ENCODE measurements around the gene JAG1. TPM values are rescaled to one million over a fixed set of nuclear protein-coding genes. Genes with fewer than 3 reads are reported as not detected.

The JAG1 gene
- polyA plus RNA-seq, 1 experiment = 13.5 TPM

DNA sequence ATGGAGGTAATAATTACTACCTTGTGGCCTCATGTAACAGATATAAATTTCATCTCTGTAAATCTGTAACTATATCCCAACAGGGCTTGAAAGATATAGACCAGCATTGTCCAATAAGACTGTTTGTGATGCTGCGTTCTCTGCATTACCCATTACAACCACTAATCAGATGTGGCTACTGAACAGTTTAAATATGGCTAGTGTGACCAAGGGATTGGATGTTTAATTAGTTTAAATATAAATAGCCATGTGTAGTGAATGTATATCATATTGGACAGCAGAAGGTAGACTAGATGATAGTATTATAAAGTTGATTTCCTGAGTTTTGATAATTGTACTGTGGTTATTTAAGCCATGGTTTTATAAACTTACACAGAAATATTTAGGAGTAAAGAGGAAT is 27.8 kb upstream of the JAG1 start:
- Histone ChIP-seq H3K9me3 (ENCODE audit: control insufficient read depth, insufficient read depth, low read length) (peaks cover 2% of the 10 kb centered on the region; the same call in 1 of the 2 replicates), H3K4me3 (ENCODE audit: low read depth, low read length) (no peak overlapping the region), H3K27ac (ENCODE audit: low read depth, low read length) (no peak overlapping the region), H3K27me3 (ENCODE audit: control insufficient read depth, insufficient read depth, low read length) (no peaks in the 10 kb centered on the region)
- no peak for DNase-seq (ENCODE audit: low read depth, low spot score)
- ChIA-PET POLR2A (no interaction called here), CTCF (no interaction called here)
- TF ChIP-seq, protein P1, sequence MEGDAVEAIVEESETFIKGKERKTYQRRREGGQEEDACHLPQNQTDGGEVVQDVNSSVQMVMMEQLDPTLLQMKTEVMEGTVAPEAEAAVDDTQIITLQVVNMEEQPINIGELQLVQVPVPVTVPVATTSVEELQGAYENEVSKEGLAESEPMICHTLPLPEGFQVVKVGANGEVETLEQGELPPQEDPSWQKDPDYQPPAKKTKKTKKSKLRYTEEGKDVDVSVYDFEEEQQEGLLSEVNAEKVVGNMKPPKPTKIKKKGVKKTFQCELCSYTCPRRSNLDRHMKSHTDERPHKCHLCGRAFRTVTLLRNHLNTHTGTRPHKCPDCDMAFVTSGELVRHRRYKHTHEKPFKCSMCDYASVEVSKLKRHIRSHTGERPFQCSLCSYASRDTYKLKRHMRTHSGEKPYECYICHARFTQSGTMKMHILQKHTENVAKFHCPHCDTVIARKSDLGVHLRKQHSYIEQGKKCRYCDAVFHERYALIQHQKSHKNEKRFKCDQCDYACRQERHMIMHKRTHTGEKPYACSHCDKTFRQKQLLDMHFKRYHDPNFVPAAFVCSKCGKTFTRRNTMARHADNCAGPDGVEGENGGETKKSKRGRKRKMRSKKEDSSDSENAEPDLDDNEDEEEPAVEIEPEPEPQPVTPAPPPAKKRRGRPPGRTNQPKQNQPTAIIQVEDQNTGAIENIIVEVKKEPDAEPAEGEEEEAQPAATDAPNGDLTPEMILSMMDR (IDR thresholded peaks at IDR 0.05; ENCODE audit: low read depth, low read length) = no peak

DNA sequence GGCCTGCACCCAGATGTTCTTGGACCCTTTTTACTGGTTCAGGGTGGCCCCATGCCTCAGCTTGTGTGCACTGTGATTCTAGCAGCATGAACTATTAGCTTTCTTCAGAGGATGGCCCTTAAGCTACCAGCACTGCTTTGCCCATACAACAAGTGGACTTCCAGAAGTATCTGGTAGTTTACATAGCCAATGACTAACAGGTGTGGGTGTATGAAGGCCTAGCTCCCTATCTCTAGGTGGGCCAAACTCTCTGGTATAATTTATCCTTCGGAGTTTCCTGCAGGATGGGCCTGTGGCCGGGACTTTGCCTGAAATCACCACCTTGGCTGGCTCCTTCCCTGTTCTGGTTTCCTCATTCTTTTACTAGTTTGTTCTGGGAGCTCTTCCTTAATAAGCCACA is 26.1 kb upstream of the JAG1 start:
- no peak overlapping the region for H3K27ac ChIP-seq (ENCODE audit: low read depth, low read length)
- no peak for DNase-seq (ENCODE audit: low read depth, low spot score)
- CTCF ChIA-PET = interaction anchor here (1.1 kb wide), 1 partner anchor 609 kb away, joined by 3 read pairs; no protein-coding TSS in a partner anchor
- no peak overlapping the region for H3K4me3 ChIP-seq (ENCODE audit: low read depth, low read length)
- POLR2A ChIA-PET = no interaction called here
- no peaks in the 10 kb centered on the region for H3K27me3 ChIP-seq (ENCODE audit: control insufficient read depth, insufficient read depth, low read length)
- TF ChIP-seq, protein P1 (IDR thresholded peaks at IDR 0.05; ENCODE audit: low read depth, low read length) = no peak
- no peaks in the 10 kb centered on the region for H3K9me3 ChIP-seq (ENCODE audit: control insufficient read depth, insufficient read depth, low read length)

DNA sequence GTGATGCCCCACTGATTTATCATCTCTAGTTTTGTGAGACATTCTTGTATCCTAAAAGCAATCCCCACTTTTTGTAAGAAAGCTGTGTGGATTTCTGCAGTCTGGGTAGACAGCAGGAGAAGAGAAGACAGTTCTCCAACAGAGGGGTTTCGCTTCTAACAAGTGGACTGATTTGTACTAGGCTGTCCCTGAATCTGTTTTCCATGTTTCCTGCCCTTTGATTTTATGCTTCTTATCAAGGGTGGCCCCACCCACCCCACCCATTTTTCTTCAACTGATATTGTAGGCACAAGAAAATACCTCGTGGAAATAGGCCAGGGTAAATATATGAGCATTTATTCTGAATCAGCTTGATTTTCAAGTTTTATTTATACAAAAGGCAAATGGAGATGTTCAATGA is 25.7 kb upstream of the JAG1 start:
- ChIA-PET POLR2A (no interaction called here), CTCF (interaction anchor here (1.1 kb wide), 1 partner anchor 609 kb away, joined by 3 read pairs; no protein-coding TSS in a partner anchor)
- no peak for DNase-seq (ENCODE audit: low read depth, low spot score)
- Histone ChIP-seq H3K4me3 (ENCODE audit: low read depth, low read length) (no peak overlapping the region), H3K27me3 (ENCODE audit: control insufficient read depth, insufficient read depth, low read length) (no peaks in the 10 kb centered on the region), H3K9me3 (ENCODE audit: control insufficient read depth, insufficient read depth, low read length) (no peaks in the 10 kb centered on the region), H3K27ac (ENCODE audit: low read depth, low read length) (no peak overlapping the region)
- TF ChIP-seq, protein P1 (IDR thresholded peaks at IDR 0.05; ENCODE audit: low read depth, low read length) = no peak

DNA sequence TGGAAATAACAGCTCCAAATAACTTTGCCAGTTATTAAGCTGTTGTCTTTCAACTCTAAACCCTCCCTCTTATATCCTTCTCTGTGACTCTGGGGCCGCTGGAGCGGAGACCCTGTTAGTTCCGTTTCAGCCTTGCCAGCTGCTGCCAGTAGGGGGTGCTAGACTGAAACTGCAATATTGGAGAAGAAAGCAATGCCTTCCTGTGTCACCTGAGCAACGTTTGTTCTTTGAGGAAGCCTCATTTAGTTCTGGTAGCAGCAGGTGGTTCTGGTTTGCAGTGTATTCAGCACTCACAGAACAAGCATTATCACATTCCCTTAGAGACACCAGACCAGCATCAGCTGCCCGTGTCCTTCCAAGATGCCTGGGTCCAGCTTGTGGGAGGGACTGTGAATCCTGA is 22.9 kb upstream of the JAG1 start:
- Histone ChIP-seq H3K27me3 (ENCODE audit: control insufficient read depth, insufficient read depth, low read length) (no peaks in the 10 kb centered on the region), H3K9me3 (ENCODE audit: control insufficient read depth, insufficient read depth, low read length) (no peaks in the 10 kb centered on the region), H3K4me3 (ENCODE audit: low read depth, low read length) (no peak overlapping the region), H3K27ac (ENCODE audit: low read depth, low read length) (no peak overlapping the region)
- TF ChIP-seq, protein P1 (IDR thresholded peaks at IDR 0.05; ENCODE audit: low read depth, low read length) = peak; percentile 50
- ChIA-PET POLR2A (no interaction called here), CTCF (interaction anchor here (0.6 to 1.6 kb wide), 3 partner anchors 14 to 38 kb away, joined by 3 read pairs; no protein-coding TSS in a partner anchor)
- no peak for DNase-seq (ENCODE audit: low read depth, low spot score)

DNA sequence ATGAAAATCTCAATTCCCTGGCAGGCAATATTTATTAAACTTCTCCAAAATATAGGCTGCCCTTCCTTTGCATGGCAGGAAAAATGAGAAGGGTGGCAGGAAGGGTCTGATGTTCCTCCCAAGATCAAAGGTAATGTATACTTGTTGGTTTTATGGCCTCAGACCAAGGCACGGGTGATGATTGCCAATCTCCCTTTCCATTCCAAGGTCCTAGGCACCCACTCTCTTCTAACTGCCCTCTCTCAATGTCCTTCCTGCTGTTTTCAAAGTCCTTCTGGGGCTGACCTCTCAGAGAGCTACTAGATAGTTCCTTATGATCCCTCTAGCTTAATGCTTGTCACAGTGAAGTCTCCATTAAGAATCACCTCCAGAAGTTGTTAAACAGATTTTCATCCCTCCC is 15.6 kb upstream of the JAG1 start:
- CTCF ChIA-PET = interaction anchor here (0.5 kb wide), 1 partner anchor 34 kb away, joined by 5 read pairs; no protein-coding TSS in a partner anchor
- POLR2A ChIA-PET = no interaction called here

More for the DNA sequence above, 15.6 kb upstream of the JAG1 start:
- no peaks in the 10 kb centered on the region for H3K27me3 ChIP-seq (ENCODE audit: control insufficient read depth, insufficient read depth, low read length)
- TF ChIP-seq, protein P1 (IDR thresholded peaks at IDR 0.05; ENCODE audit: low read depth, low read length) = no peak
- H3K27ac ChIP-seq (ENCODE audit: low read depth, low read length) = no peak overlapping the region
- no peaks in the 10 kb centered on the region for H3K9me3 ChIP-seq (ENCODE audit: control insufficient read depth, insufficient read depth, low read length)
- no peak overlapping the region for H3K4me3 ChIP-seq (ENCODE audit: low read depth, low read length)
- no peak for DNase-seq (ENCODE audit: low read depth, low spot score)

Data from AG04450 (cell line).